Ramos (cell line): ENCODE results near the gene LIPK.
"Not testable (repeated sequence)": the region's sequence is repeated elsewhere in the genome, so short reads cannot be mapped to it uniquely, and the experiment has no call there.

Experiments used
- in situ Hi-C: fragments of 300-500 bp; cut with MboI; formaldehyde crosslinking; loops from one replicate; pipeline ENCODE4 v1.14.3; 2022; ENCODE audit warnings: low sequenced_read_pairs; ENCODE audit not compliant: unreplicated experiment

The LIPK gene, protein sequence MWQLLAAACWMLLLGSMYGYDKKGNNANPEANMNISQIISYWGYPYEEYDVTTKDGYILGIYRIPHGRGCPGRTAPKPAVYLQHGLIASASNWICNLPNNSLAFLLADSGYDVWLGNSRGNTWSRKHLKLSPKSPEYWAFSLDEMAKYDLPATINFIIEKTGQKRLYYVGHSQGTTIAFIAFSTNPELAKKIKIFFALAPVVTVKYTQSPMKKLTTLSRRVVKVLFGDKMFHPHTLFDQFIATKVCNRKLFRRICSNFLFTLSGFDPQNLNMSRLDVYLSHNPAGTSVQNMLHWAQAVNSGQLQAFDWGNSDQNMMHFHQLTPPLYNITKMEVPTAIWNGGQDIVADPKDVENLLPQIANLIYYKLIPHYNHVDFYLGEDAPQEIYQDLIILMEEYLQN

GRCh38 chr10:88705958-88706357 lies at the start of gene LIPK:
Gene LIPK (plus strand): TSS chr10:88706249. CDS start chr10:88724544, 18,295 bp downstream.
- in situ Hi-C loops = no loop called here

DNA sequence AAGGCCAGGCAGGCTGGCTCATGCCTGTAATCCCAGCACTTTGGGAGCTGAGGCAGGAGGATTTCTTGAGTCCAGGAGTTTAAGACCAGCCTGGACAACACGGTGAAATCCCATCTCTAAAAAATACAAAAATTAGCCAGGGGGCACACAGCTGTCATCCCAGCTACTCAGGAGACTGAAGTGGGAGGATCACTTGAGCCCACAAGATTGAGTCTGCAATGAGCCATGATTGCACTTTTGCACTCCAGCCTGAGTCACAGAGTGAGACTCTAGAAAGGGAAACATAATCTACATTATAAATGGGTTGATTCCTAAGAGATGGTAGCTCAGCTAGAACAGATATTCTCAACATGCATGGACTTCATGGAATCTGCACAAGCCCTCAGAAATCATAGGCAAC lies 48.1 kb upstream of the LIPK start:
- in situ Hi-C loops = no loop called here

- in situ Hi-C loops = no loop called here
Observed at GRCh38 chr10:88659725-88660597, 46.1 kb upstream of the LIPK start.

- in situ Hi-C loops = no loop called here
Observed at GRCh38 chr10:88660598-88660884, 45.5 kb upstream of the LIPK start.

DNA sequence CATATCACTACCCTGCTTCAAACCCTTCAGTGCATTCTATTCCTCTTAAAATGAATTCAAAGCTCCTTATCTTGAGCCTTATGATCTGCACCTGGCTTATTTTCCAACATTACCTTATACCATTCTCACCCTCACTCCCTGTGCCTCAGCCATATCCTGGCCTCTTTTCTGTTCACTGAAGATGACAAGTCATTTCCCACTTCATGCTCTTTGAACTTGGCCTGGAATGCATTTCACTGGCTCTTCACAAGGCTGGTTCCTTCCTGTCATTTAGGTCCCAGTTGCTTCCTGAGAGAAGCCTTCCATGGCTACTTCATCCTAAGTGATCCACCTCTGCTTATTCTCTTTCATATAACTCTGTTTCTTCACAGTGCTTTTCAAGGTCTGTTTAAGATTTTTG lies 45.0 kb upstream of the LIPK start:
- in situ Hi-C loops = no loop called here

DNA sequence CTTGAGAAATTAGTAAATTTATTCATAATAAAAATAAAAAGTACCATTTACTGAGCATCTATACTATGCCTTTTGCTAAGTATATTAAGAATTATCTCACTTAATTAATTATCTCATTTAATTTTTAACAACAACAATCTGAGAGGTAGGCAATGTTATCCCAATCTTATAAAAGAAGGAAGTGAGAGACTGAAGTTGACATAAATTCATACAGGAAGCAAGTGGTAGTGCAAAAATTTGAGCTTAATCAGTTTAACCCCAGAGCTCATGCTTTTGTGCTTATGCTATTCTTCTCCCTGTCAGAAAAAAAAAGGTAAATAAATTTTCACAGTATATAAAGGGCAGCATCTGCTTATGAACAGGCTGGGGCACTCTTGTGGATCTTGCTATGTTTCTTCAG lies 44.5 kb upstream of the LIPK start:
- in situ Hi-C loops = no loop called here

- in situ Hi-C loops = not testable (repeated sequence)
Observed at GRCh38 chr10:88663153-88663552, 42.9 kb upstream of the LIPK start.

GRCh38 chr10:88664142-88664541 lies 41.9 kb upstream of the LIPK start, which contains the start of gene LIPF:
Gene LIPF (plus strand): TSS chr10:88664442. CDS start chr10:88667298, 2,856 bp downstream.
- in situ Hi-C loops = no loop called here

DNA sequence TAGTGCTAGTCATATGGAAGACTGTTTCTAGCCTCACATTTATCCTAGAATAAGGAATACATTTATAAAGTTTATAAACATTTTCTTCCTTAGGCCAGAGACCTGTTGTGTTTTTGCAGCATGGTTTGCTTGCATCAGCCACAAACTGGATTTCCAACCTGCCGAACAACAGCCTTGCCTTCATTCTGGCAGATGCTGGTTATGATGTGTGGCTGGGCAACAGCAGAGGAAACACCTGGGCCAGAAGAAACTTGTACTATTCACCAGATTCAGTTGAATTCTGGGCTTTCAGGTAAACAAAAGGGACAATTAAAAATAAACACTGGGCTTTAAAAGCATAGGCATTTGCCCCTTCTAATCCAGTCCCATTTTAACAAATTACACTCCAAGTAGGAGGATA lies 37.6 kb upstream of the LIPK start:
- in situ Hi-C loops = no loop called here

DNA sequence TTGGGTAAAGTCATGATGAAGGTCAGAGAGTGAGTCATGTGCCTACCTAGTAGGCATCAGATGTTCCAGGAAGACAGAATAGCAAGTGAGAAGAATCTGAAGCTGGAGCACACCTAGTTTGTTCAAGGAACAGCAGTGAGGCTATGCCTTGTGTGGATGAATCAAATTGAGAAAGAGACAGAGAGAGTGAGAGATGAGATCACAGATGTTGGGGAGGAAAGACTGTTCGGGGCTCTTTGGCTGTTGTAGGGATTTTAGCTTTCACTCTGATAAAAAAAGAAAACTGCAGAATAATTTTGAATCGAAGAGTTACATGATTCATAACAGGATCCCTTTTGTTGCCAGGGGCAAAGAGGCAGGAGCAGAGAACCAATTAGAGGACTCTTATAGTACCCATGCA lies 35.6 kb upstream of the LIPK start:
- in situ Hi-C loops = no loop called here

DNA sequence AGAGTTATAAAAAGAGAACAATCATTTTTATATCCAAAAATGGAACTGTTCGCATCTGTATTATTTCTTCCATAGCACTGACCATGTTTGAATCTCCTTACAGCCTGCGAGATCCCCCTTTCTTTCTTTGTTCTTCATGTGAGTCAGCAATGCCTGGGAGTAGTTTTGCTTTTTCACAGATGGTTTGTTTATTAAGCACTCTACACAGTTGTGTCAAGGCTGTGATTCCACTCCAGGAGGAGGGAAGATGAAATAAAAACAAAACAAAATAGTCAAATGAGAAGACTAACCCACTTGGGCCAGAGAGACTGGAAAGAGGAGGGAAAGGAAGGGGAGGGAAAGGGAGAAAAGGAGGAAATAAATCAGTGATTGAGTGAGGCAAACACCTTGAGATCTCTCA lies 34.0 kb upstream of the LIPK start:
- in situ Hi-C loops = no loop called here

DNA sequence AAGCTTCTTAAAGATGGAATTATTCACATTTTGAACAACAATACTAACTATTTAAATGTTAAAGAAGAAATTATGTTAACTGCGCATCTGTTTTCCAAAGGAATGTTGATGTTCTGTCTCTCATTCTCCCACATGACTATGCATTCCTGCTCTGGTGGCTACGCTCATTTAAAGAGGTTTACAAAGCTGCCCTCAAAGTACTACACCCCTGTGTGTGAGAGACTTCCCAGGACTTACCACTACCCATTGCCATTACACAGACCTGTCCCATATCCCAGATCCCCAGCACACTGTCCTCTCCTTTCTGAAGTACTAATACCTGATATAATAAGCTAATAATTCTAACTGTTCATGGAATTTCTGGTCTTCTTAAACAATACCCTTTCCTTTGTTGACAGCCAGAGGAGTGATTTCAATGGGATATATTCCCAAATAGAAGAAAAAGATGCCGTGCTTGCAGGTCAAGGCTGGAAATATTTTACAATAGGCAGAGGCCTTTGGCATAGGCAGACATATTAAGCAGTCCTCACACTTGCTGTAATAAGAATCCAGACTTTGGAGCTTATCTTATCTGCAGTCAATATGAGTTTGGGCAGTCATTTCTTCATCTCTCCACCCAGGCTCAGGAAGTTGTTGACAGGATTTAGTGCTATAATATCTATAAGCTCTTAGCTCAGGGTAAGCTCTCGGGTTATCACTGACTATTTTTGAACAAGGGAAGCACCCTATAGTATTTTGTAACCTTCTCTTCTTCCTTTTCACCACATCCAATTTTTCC lies 29.6 kb upstream of the LIPK start:
- in situ Hi-C loops = no loop called here

DNA sequence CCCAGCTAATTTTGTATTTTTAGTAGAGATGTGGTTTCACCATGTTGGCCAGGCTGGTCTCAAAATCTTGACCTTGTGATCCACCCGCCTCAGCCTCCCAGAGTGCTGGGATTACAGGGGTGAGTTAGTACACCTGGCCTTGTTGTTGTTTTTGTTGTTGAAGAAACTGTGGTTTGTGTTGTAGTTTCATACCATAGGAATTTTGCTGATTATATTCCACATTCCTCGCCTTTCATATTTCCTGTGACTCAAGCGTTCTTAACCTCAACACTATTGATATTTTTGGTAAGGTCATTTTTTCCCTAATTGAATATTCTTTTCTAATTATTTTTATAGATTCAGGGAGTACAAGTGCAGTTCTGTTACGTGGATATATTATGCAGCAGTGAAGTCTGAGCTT lies 25.1 kb upstream of the LIPK start:
- in situ Hi-C loops = no loop called here

- in situ Hi-C loops = no loop called here
Observed at GRCh38 chr10:88682491-88682890, 23.6 kb upstream of the LIPK start.

DNA sequence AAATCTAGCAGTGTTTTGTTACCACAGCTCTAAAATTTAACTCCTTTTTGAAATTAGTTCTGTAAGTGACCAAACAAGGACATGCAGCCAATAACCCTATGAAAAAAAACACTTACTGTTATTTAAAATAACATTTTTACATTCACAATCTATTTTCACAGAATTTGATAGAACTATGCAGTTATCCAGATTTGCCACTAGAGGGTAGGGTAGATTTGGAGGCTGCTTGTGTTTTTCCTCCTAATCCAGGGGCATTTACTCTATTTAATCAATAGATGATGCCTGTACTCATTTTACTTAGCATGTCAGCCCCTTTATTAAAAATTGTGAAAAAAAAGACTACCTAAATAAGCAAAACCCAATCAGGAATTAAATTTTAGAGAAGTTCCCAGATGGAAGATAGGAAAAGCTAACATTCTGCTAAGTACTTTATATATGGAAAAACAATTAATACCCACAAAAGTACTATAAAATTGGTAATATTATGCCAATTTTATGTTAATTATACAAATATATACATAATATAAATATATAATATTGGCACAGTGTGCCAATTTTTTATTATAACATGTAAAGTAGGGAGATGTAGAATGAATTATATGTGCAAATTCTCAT lies 18.1 kb upstream of the LIPK start:
- in situ Hi-C loops = no loop called here

- in situ Hi-C loops = no loop called here
Observed at GRCh38 chr10:88689366-88689765, 16.7 kb upstream of the LIPK start.

DNA sequence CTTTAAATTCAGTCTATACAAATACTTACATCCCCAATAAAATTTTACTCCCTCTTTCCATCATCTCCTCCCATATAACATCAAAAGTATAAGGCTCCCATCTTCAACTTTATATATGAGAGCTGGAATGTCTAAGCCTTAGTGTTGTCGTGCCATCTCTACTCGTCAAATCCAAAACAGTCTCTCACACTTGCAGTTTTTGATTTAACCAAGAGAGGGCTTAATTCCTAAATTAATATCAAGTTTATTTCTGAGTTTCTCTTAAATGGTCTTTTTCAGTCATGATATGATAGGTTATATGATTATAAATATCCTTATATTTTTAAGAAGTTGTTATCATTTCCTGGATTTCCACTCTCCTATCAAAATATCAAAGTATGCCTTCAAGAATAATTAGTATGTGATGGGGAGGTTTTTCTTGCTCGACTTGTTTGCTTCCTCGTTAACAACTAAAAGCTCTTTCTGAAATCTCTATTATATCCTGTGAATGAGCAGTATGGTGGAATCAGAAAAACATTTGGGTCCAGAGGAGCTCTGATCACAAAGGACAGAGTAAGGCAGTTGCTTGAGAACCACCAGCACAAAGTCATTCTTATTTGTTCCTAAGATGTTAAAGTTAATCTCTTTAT lies 12.5 kb upstream of the LIPK start:
- in situ Hi-C loops = no loop called here

- in situ Hi-C loops = no loop called here
Observed at GRCh38 chr10:88702848-88703597, 3.0 kb upstream of the LIPK start.

DNA sequence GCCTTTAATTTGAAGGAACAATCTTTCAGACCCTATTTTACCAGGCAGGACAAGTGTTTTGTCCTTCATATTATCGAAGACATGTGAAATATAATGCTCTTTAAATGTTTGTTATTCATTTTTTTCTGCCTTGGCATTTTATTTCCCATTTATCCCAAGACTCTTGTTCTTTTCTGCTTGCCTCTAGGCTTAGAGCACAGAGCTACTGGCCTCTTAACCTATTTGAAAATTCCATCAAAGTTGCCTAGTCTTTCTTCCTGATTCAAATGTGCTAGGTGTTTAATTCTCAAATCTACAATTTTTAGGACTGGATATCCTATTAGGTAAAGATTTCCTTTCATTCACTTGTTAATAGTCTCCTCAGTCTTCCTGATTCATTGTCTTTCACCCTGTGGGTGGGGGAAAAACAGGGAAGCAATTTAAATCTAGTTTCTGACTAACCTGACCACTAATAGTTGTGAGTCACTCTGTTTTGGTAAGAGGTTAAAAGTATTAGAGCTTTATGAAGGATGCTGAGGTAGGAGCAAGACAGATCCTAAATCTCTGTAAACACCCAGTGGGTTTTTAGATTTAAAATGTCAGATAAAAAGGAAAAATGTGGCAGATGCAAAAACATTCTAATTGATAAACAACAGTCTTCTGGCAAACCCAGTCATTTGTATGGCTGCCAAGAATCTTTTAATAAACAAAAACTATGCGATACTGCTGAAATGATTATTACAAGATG lies 1.5 kb downstream of the LIPK start:
- in situ Hi-C loops = no loop called here
